DMS114 treated with DMSO at 0.1 percent for 48 hours (cell line): ENCODE measurements around the gene HSH2D.
A peak's percentile ranks its signal among the peaks of the same experiment; 100 is the strongest.
"Not testable (repeated sequence)": the region's sequence is repeated elsewhere in the genome, so short reads cannot be mapped to it uniquely, and the experiment has no call there.

Experiments
- DNase-seq: peaks from one replicate; lab custom pipeline; 2025; ENCODE audit not compliant: unreplicated experiment; lab: John Stamatoyannopoulos, UW

HSH2D gene

GRCh38 chr19:16154557-16154956, 11.1 kb downstream of the HSH2D start:
- no peak for DNase-seq

DNA sequence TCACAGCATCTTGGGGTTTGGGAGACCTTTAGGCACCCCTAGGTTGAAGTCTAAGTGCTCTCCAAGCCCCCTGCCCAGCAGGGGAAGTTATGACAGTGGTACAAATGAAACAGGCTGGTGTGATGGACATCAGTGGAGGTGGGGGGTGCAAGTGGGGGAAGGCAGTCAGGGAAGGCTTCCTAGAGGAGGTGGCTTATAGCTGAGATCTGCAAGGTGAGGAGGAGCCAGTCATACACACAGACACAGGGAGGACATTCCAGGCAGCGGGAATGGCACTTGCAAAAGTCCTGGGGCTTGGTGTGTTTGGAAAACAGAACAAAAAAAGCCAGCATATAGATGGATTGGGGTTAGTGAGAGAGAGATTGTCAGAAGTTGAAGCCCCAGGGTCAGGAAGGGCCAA, 11.6 kb downstream of the HSH2D start:
- no peak for DNase-seq

DNA sequence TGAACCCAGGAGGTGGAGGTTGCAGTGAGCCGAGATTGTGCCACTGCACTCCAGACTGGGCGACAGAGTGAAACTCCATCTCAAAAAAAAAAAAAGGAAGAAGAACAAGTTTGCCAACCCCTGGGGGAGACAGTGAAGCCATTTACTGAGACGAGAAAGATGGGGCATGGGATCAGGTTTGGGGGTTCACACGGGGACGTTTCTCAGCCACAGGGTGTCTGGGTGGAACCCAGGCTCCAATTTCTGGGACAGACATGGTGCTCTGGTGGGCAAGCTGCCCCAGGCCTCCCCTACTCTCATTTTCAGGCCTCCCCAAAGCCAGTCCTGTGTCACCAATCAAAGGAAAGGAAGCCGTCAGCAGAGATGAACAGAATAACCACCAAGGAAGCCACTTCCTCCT, 13.4 kb downstream of the HSH2D start:
- no peak for DNase-seq

GRCh38 chr19:16157601-16158000, 14.1 kb downstream of the HSH2D start:
- DNase-seq, result no peak

GRCh38 chr19:16159655-16160054, 16.2 kb downstream of the HSH2D start:
- DNase-seq, result no peak

DNA sequence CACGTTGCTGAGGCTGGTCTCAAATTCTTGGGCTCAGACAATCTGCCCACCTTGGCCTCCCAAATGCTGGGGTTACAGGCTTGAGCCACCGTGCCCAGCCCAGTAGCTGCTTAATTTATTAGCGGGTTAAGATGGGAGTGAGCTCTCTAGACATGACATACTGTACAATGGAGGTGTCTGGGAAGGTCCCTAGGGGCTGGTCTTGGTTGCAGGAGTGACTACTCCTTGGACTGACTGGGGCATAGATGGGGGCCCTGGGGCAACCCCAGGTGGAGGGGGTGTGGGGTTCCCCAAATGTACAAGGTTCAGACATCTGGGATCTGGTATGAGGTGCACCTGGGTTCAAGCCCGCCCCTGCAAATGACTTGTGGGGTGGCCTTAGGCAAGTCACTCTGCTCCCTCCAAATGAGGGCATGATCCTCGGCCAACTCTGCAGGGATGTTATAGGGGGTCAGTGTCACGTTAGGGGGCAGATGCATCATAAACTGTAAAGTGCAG, 17.0 kb downstream of the HSH2D start:
- DNase-seq, result no peak

GRCh38 chr19:16160943-16161560, 17.6 kb downstream of the HSH2D start:
- DNase-seq, result no peak

GRCh38 chr19:16161840-16162239, 18.4 kb downstream of the HSH2D start:
- DNase-seq, result no peak

DNA sequence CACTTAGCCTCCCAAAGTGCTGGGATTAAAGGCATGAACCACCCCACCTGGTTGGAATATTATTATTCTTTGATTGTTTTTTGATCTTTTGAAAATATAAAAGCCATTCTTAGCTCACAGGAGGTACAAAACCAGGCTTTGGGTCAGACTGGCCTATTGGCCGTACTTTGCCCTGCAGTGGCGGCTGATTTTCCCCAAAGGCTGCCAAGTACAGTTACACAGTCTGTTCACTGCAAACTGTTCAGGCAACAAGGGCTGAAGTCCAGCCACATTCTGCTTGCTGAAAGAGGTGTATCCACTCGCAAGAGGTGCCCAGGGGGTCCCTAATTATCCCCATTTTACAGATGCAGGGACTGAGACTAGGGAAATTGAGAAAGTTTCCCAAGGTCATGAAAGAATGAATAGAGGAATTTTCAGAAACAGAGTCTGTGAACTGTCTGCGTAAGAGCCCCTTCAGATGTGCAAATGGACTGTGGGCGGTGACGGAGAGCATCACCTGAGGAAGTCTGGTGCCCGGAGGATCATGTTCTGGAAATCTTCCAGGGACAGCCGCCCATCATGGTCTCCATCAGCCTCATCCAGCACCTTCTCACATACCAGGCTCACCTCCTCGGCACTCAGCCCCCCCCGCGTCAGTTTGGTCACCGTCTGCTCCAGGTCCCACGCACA, 20.9 kb downstream of the HSH2D start:
- DNase-seq, result no peak

DNA sequence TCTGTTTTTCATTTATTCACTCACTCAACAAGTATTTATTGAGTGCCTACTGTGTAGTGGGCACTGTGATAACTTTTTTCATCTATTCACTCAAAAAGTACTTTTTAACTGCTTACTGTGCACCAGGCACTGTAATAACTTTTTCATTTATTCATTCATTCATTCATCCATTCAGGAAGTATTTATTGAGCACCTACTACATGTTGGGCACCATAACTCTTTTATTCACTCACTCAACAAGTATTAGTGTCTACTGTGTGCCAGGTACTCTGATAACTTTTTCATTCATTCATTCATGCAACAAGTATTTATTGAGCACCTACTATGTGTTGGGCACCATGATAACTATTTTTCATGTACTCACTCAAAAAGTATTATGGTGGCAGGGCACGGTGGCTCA, 22.9 kb downstream of the HSH2D start:
- DNase-seq, result no peak

GRCh38 chr19:16167055-16167454, 23.6 kb downstream of the HSH2D start:
- DNase-seq, result no peak

DNA sequence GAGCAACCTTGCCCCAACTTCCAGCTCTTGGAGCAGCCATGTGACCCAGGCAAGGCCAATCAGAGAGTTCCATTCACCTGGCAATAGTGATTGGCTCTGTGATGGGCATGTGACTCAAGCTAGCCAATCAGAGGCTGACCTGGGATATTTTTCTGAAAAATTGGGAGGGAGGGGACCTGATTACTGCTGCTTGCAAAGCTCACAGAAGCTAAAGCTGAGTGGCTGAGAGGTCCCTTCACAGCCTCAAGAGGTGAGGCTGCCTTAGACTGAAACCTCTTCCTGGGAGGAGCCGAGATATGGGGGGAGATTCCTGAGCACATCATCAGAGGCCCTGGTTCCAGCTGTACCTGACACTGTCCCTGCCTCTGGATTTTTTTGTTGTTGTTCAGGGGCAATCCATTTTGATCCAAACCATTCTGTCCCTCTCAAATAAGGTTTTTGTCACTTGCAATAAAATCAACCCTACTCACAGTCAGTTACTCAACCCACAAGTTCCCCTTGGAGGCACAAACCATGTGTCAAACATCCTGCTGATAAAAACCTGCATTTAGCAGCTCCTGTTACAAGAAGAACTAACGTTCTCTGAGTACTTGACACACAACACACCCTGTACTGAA, 25.1 kb downstream of the HSH2D start:
- no peak for DNase-seq

- DNase-seq, result no peak
Observed at GRCh38 chr19:16170134-16170533, 26.6 kb downstream of the HSH2D start.

DNA sequence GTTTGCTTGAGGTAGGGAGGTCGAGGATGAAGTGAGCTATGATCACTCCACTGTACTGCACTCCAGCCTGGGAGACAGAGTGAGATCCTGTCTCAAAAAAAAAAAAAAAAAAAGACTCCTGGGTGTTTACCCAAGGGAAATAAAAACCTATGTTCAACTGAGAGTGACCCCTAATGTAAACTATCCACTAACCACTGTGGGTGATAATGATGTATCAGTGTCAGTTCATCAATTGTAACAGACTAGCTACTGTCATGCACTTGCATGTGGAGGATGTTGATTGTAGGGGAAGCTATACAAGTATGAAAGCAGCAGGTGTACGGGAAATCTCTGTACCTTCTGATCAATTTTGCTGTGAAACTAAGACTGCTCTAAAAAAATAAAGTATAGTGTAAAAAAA, 32.5 kb downstream of the HSH2D start:
- DNase-seq, result no peak

DNA sequence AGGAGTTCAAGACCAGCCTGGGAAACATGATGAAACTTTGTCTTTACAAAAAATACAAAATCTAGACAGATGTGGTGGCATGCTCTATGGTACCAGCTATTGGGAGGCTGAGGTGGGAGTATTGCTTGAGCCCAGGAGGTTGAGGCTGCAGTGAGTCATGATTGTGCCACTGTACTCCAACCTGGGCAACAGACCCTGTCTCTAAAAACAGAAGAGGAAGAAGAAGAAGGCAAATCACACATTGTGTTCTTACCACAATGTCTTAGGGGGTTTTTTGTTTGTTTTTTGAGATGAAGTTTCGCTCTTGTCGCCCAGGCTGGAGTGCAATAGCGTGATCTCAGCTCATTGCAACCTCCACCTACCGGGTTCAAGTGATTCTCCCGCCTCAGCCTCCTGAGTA, 35.4 kb downstream of the HSH2D start:
- not testable (repeated sequence) for DNase-seq

DNA sequence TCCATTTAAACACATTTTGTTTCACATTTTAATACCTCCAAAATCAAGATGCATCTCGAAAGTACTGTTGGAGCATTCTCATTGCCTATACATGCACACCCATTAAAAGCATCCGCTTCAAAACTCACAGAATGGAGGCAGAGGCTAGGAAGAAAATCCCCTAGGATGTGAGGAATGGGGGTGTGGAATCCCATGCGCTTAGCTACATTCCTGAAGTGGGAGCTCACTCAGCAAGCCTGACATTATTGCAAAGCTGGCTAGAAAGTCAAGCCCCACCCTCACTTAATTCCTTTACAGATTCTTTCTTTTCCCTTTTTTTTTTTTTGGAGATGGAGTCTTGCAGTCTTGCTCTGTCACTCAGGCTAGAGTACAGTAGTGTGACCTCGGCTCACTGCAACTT, 37.1 kb downstream of the HSH2D start:
- DNase-seq, result peak; percentile 72

DNA sequence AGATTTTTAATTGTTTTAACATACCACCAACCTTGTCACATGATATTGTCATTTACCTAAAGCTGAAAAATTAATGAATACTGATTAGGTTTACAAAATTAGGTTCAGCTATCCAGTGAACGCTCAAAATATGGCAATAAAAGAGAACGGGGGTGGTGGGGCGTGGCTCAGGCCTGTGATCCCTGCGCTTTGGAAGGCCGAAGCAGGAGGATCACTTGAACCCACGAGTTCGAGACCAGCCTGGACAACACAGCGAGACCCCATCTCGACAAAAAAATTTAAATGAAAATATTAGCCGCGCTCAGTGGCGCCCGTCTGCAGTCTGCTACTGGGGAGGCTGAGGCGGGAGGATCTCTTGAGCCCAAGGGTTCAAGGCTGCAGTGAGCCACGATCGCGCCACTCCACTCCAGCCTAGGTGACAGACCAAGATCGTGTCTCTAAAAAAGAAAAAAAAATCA, 41.2 kb downstream of the HSH2D start:
- no peak for DNase-seq

DNA sequence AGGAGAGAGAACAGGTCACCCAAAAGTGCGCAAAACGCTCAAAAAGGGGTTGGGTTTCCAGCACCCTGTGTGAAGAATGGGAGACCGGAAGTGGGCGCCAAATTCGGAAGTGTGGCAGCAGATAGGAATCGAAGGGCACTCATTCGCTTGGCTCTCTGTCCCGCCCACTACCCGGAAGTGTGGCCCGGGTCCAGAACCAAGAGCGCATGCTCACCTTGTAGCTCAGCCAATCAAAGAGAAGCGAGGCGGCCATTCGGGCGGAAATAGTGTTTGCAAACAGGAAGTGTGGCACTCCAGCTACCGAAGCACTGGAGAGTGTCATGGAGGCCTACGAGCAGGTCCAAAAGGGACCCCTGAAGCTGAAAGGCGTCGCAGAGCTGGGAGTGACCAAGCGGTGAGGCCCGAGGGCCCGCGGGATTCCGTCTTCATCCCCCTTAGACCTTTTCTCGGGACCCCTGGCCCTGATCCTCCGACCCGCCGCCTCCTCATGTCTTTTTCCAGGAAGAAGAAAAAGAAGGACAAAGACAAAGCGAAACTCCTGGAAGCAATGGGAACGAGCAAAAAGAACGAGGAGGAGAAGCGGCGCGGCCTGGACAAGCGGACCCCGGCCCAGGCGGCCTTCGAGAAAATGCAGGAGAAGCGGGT, 41.8 kb downstream of the HSH2D start, which contains the start of gene FAM32A:
FAM32A (plus strand) TSS at position 288 of the 645 bp plus-strand sequence; CDS start at position 321, 33 bp downstream.
- DNase-seq, result peak; percentile 99

DNA sequence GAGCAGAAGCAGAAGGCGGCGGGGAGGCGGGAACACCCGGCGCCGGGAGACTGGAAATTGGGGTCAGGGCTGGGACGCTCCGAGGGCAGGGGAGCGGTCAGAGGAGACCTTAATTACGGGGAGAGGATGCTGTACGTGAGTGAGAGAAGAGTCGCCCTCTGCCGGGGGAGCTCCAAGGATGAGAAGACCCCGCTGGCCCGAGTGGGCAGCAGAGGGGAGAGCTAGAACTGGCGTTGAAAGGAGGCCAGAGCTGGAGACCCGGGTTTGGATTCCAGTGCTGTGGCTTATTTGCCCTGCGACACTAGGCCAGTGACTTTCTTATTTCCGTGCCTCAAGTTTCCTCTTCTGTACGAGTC, 42.3 kb downstream of the HSH2D start:
- DNase-seq, result peak; percentile 31

GRCh38 chr19:16188521-16188920, 45.0 kb downstream of the HSH2D start:
- no peak for DNase-seq

DNA sequence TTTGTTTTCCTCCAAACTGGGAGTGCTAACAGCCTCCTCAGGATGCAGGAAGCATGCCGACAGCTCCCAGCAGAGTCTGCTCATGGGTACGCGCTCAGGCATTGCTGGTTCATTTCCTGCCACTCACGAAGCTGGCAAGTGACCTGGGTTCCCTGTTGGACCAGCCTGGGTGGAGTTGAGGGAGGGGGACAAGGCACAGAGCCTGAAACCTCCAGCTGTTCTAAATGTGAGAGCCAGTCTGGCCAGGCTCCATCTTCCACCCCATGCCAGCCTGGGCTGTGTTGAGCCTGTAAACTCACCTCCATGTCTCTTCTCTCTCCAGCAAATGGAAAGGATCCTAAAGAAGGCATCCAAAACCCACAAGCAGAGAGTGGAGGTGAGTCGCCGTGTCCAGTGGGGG, 46.7 kb downstream of the HSH2D start:
- DNase-seq, result no peak

- DNase-seq, result no peak
Observed at GRCh38 chr19:16190736-16191135, 47.3 kb downstream of the HSH2D start.
